IPS DF 19.7 (cell line): ENCODE results near the gene CASK.

ENCODE experiments used
- DNase-seq: peaks from one replicate; pipeline ENCODE4 v3.0.0-alpha.2; 2013; ENCODE audit warnings: low read depth, low spot score

Gene CASK

GRCh38 chrX:41923211-41923977 is at the start of gene CASK:
CASK (minus strand) TSS chrX:41923554; CDS start chrX:41922988, 566 bp downstream.
- DNase-seq: no peak

- no peak for DNase-seq
Observed at GRCh38 chrX:41971346-41971745, 48.0 kb upstream of the CASK start.

DNA sequence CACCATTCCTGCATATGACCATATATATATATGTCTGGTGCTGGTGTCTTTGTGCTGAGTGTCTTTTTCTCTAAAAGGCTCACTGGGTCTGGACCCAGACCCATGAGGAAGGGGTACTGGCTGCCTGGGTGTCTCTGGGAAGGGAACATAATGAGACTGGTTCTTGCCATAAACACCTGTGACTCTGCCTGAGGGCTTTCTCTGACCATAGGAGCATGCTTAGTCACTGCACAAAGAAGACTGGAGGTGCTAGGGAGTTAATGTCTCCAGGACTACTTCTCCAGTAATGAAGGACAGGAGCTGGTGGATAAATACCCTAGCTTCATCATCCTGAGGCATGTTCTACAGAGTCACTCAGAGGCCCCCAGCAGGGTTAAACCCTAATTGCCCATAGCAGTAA is 47.1 kb upstream of the CASK start:
- no peak for DNase-seq

DNA sequence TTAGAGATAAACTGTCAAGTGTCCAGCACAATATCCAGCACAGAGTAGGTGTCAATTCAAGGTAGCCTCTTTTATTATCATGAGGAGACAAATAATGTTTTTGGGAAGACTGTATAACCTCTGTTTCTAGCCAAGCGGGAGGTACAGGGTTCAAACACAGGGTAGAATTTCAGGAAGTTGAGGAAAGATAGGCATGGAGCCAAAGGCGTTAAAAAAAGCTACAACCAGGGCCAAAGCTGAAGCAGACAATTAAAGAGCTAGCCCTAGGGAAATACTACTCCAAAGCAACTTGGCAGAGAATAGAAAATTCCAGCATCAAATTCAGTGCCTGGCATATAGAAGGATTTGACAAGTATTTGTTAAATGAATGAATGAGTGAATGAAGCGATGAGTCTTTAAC is 40.0 kb upstream of the CASK start:
- no peak for DNase-seq

GRCh38 chrX:41960142-41960541 is 36.8 kb upstream of the CASK start:
- no peak for DNase-seq

- DNase-seq: no peak
Observed at GRCh38 chrX:41958861-41959260, 35.5 kb upstream of the CASK start.

DNA sequence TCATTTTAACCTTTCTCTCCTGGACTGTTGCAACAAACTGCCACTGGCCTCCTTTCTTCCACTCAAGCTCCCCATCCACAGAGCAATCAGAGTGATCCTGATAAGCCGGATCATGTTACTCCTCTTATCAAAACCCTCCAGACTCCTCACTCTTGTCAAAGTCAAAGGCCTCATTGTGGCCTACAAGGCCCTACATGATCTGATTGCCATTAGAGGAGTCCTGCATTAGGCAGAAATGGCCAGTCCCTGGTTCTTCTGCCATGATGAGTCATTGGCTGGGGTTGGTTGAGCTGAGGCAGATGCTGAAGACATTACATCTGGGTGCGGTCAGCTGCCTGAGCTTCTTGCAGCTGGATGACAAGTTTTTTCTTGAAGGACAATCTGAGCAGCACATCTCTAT is 32.7 kb upstream of the CASK start:
- no peak for DNase-seq

- DNase-seq: no peak
Observed at GRCh38 chrX:41952102-41952501, 28.7 kb upstream of the CASK start.

- no peak for DNase-seq
Observed at GRCh38 chrX:41946989-41947612, 23.7 kb upstream of the CASK start.

GRCh38 chrX:41946235-41946634 is 22.9 kb upstream of the CASK start:
- no peak for DNase-seq

DNA sequence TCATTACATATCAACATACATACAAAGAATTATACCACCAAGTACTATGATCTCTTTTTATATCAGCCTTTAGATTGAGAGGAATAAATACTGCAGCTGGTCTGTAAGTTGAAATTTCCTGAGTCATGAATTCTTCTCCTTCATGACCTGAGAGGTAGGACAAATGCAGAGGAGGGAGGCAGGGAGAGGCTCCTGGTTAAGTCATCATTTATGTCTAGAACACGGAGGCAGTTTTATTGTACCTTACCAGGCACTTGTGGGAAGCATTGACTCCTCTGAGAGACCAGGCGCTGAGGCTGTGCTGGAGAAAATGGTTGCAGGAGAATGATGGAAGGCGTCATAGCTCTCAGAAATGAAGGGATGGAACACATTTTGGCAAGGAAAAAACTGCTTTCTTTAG is 12.5 kb upstream of the CASK start:
- DNase-seq: no peak

DNA sequence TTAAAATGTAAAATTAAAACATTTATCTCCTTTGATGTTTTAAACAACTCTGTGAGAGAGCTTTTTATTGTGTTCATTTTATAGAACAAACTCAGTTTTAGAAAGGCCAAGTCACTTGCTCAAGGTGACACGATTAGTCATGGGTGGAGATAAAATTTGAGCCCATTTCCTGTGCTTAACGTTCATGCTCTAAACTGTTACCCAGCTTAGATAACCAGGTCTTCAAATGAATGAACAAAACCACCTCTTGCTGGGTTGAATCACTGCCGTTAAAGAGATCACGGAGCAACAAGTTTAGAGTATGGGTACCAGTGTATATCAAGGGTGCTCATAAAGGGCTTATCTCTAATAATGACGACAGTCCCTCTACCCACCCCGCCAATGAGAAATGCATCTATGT is 10.2 kb upstream of the CASK start:
- DNase-seq: no peak

DNA sequence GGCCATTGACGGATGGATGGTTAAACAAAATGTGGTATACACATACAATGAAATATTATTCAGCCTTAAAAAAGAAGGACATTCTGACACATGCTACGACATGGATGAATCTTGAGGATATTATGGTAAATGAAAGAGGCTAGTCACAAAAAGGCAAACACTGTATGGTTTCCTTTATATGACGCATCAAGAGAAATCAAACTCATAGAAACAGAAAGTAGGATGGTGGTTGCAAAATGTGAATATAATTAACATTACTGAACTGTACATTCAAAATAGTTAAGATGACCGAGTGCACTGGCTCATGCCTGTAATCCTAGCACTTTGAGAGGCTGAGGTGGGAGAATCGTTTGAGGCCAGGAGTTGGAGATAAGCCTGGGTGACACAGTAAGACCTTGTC is 9.5 kb upstream of the CASK start:
- DNase-seq: no peak

DNA sequence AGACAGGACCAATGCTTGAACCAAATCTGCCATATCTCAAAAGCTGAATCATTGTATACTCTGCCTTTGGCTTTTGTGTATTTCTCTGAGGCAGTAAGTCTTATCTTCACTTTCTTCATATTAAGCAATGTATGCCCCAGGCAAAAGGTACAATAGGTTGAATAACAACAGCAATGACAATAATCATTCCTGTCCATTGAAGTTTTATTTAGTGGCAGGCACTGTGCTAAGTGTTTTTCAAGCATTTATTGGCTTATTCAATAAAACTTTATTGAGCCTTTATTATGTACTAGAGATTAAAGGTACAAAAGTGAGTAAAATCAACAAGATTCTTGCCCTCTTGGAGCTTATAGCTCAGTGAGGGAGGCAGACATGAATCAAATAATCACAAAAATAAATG is 8.2 kb upstream of the CASK start:
- DNase-seq: no peak

GRCh38 chrX:41923978-41924683 is 777 bp upstream of the CASK start:
- DNase-seq: no peak

GRCh38 chrX:41922431-41923151 is 763 bp downstream of the CASK start:
- no peak for DNase-seq

- no peak for DNase-seq
Observed at GRCh38 chrX:41921492-41922430, 1.6 kb downstream of the CASK start.

DNA sequence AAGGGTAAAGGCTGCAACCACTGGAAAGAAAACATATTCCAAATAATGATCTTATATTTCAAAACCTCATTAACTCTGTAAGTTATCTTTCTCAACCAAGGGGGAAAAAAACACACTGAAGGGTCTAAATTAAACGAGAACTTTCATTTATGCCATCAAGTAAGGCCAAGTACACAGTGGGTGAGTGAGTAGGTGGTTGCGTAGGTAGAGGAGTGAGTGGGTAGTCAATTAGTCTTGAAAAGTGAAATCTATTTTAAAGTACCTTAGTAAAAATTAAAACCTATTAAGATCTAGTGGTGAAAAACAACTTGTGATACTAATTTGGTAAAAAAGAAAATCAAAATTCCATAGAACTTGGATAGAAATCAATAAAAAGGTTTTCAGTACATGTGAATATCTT is 3.5 kb downstream of the CASK start:
- no peak for DNase-seq

GRCh38 chrX:41917517-41917916 is 5.8 kb downstream of the CASK start:
- DNase-seq: no peak

GRCh38 chrX:41913476-41913875 is 9.9 kb downstream of the CASK start:
- no peak for DNase-seq

DNA sequence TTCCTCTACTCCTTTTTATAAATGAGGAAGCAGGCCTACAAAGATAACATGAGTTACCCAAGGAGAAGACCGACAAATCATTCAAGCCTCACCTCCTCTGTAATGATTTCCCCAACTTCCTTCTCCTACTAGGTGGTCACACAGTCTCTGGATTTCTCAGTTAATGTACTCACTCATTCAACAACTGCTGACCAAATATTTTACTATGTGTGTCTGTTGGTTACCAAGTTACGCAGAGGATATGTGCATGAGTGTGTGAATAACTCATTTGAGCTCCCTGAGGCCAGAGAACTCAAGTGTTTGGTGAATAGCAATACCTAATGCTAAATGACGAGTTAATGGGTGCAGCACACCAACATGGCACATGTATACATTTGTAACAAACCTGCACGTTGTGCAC is 10.4 kb downstream of the CASK start:
- DNase-seq: no peak
